K562 (cell line): ENCODE measurements around the gene F2. TPM values are rescaled to one million over a fixed set of nuclear protein-coding genes. Genes with fewer than 3 reads are reported as not detected.
A peak's percentile ranks its signal among the peaks of the same experiment; 100 is the strongest.

Experiments used
- ATAC-seq: fragments of 200-7000 bp; cut with Tn5 transposase; 3 replicates; pipeline ENCODE4 v1.9.1; 2020; ENCODE audit warnings: moderate library complexity
- BruUV-seq: library from RNA; stranded (reverse); fragments of 400-500 nt; replicated peaks from 2 replicates; lab custom pipeline; 2021; lab: Mats Ljungman, UMichigan
- CTCF ChIA-PET: fragments of 300-600 bp; formaldehyde crosslinking; extraction: SDS; loops from one replicate; lab custom pipeline; 2021; ENCODE audit warnings: low intra/inter-chr PET ratio; lab: Yijun Ruan, JAX
- POLR2A ChIA-PET: fragments of 300-600, 350-650 bp; sonication (Branson Sonifier 250); formaldehyde crosslinking; extraction: SDS; loops from one replicate; lab custom pipeline; 2021; ENCODE audit warnings: antibody characterized with exemption, inconsistent platforms; lab: Yijun Ruan, JAX
- DNase-seq, 4 experiments: peaks; one replicate each; pipeline versions ENCODE4 v3.0.0 to v3.0.0-alpha.2; 2011 to 2018; ENCODE audit warnings: low spot score in 3 of 4, mixed read lengths in 3 of 4; ENCODE audit errors: extremely low read depth in 1 of 4
- FAIRE-seq: peaks from 2 replicates; lab custom pipeline; 2011; peaks lifted over from hg19 to GRCh38; lab: Jason Lieb, UNC
- H2AFZ ChIP-seq: 2 replicates; pipeline ENCODE4 v1.6.0; 2011; ENCODE audit warnings: low read depth, low read length, control low read depth, inconsistent platforms
- H3K27ac ChIP-seq: fragments of 200-600 bp; 3 replicates; pipeline ENCODE4 v1.8.0; 2011; ENCODE audit warnings: low read depth, mild to moderate bottlenecking, control low read depth, inconsistent platforms, low read length, moderate library complexity, mixed read lengths; ENCODE audit errors: extremely low read depth
- H3K27me3 ChIP-seq, 2 experiments: fragments of 300-600 bp in 1 of 2; 2 replicates in 1 of 2; 3 replicates in 1 of 2; pipeline versions ENCODE4 v1.6.0 to v1.8.0; 2011; ENCODE audit warnings: inconsistent platforms in 2 of 2, low read length in 2 of 2, mild to moderate bottlenecking in 1 of 2, mixed read lengths in 1 of 2, moderate library complexity in 1 of 2; ENCODE audit not compliant: control insufficient read depth in 2 of 2, insufficient read depth in 2 of 2
- H3K36me3 ChIP-seq: fragments of 300-600 bp; 3 replicates; pipeline ENCODE4 v1.8.0; 2011; ENCODE audit warnings: mild to moderate bottlenecking, low read length, inconsistent platforms; ENCODE audit not compliant: control insufficient read depth, insufficient read depth
- H3K4me1 ChIP-seq, 2 experiments: fragments of 200-600 bp in 1 of 2; replicated peaks in 1 of 2; 2 replicates in 1 of 2; 3 replicates in 1 of 2; pipeline versions ENCODE4 v1.5.1 to v1.8.0; 2011; ENCODE audit warnings: inconsistent platforms in 2 of 2, low read length in 2 of 2, mild to moderate bottlenecking in 1 of 2, mixed read lengths in 1 of 2, moderate library complexity in 1 of 2; ENCODE audit not compliant: control insufficient read depth in 2 of 2, insufficient read depth in 2 of 2
- H3K4me2 ChIP-seq: 2 replicates; pipeline ENCODE4 v1.6.1; 2011; ENCODE audit warnings: low read length, control low read depth, inconsistent platforms, mixed read lengths; ENCODE audit not compliant: insufficient read depth
- H3K4me3 ChIP-seq: fragments of 200-600 bp; sonication (generic), shearing (Covaris generic); 2 replicates; pipeline ENCODE4 v1.5.1; 2016; ENCODE audit warnings: control low read depth, inconsistent platforms
- H3K79me2 ChIP-seq: fragments of 200-600 bp; 3 replicates; pipeline ENCODE4 v1.8.0; 2011; ENCODE audit warnings: low read length, inconsistent platforms; ENCODE audit not compliant: control insufficient read depth, insufficient read depth
- H3K9ac ChIP-seq, 2 experiments: 2 replicates each; pipeline versions ENCODE4 v1.6.0 to v1.6.1; 2011; ENCODE audit warnings: low read depth in 2 of 2, low read length in 2 of 2, control low read depth in 1 of 2, inconsistent platforms in 1 of 2, mild to moderate bottlenecking in 1 of 2, mixed read lengths in 1 of 2; ENCODE audit not compliant: insufficient read depth in 1 of 2
- H3K9me1 ChIP-seq: one replicate; pipeline ENCODE4 v1.6.0; 2011; ENCODE audit warnings: inconsistent platforms, mild to moderate bottlenecking, low read length, moderate library complexity; ENCODE audit not compliant: control insufficient read depth, insufficient read depth
- H3K9me3 ChIP-seq: replicated peaks from 2 replicates; pipeline ENCODE4 v1.5.1; 2011; ENCODE audit warnings: low read depth, low read length, inconsistent platforms; ENCODE audit not compliant: control insufficient read depth, insufficient read depth
- H4K20me1 ChIP-seq: replicated peaks from 2 replicates; pipeline ENCODE4 v1.6.1; 2011; ENCODE audit warnings: low read length, inconsistent platforms, mixed read lengths; ENCODE audit not compliant: control insufficient read depth, insufficient read depth
- ADNP ChIP-seq: fragments of 200-800 bp; sonication (Bioruptor generic); IDR thresholded peaks from 2 replicates; pipeline ENCODE4 v1.6.1; 2016; ENCODE audit warnings: missing genetic modification characterization, missing compliant biosample characterization
- ARNT ChIP-seq, 2 experiments: fragments of 450-650 bp; IDR thresholded peaks; 2 replicates each; pipeline ENCODE4 v1.6.1; 2016; ENCODE audit warnings: mild to moderate bottlenecking in 1 of 2
- ATF1 ChIP-seq, 2 experiments: fragments of 450-650 bp in 1 of 2; IDR thresholded peaks; 2 replicates each; pipeline ENCODE4 v1.6.1; 2016; ENCODE audit warnings: missing compliant biosample characterization in 1 of 2, missing genetic modification characterization in 1 of 2
- CREB1 ChIP-seq, 2 experiments: sonication (generic) in 1 of 2; formaldehyde crosslinking in 1 of 2; IDR thresholded peaks; 2 replicates each; pipeline versions ENCODE4 v1.6.1 to v1.8.0; 2012 to 2022; ENCODE audit warnings: inconsistent platforms in 1 of 2, mild to moderate bottlenecking in 1 of 2, missing genetic modification reagents in 1 of 2, moderate library complexity in 1 of 2
- ELF1 ChIP-seq: fragments of 200-800 bp; sonication (Bioruptor generic); IDR thresholded peaks from 2 replicates; pipeline ENCODE4 v1.6.1; 2016; ENCODE audit warnings: missing genetic modification characterization, missing compliant biosample characterization
- ETV1 ChIP-seq: fragments of 450-650 bp; conservative IDR thresholded peaks from 2 replicates; pipeline ENCODE4 v1.6.1; 2016; ENCODE audit warnings: missing genetic modification characterization, control low read depth, low read depth, missing compliant biosample characterization
- HBP1 ChIP-seq: fragments of 450-650 bp; formaldehyde crosslinking; IDR thresholded peaks from 2 replicates; pipeline ENCODE4 v1.4.0; 2022; ENCODE audit warnings: missing genetic modification characterization
- HDGF ChIP-seq: fragments of 450-650 bp; IDR thresholded peaks from 2 replicates; pipeline ENCODE4 v1.6.1; 2016
- MTA2 ChIP-seq: fragments of 450-650 bp; IDR thresholded peaks from 2 replicates; pipeline ENCODE4 v1.6.1; 2016; ENCODE audit warnings: low read depth
- PCBP1 ChIP-seq: fragments of 200-400 bp; formaldehyde crosslinking; IDR thresholded peaks from 2 replicates; pipeline ENCODE4 v1.6.1; 2018; ENCODE audit warnings: mild to moderate bottlenecking, low read depth, low read length; ENCODE audit not compliant: poor library complexity, severe bottlenecking
- SMAD3 ChIP-seq: fragments of 450-650 bp; formaldehyde crosslinking; conservative IDR thresholded peaks from 2 replicates; pipeline ENCODE4 v1.4.0; 2020; ENCODE audit warnings: mild to moderate bottlenecking
- TAF7 ChIP-seq: fragments of 450-650 bp; IDR thresholded peaks from 2 replicates; pipeline ENCODE4 v1.6.1; 2016; ENCODE audit warnings: missing genetic modification characterization, missing compliant biosample characterization
- TGIF2 ChIP-seq: sonication (generic); formaldehyde crosslinking; IDR thresholded peaks from 2 replicates; pipeline ENCODE4 v1.8.1; 2022; ENCODE audit warnings: mild to moderate bottlenecking, missing genetic modification reagents, moderate library complexity
- ZNF282 ChIP-seq: sonication (generic); formaldehyde crosslinking; IDR thresholded peaks from 2 replicates; pipeline ENCODE4 v1.8.1; 2023; ENCODE audit warnings: missing genetic modification reagents
- WGBS: fragments of 100-300 bp; shearing (Covaris generic); methylation state at CpG from one replicate; pipeline ENCODE4 v1.1.6; 2016; ENCODE audit warnings: low coverage, mixed read lengths; ENCODE audit not compliant: insufficient coverage; ENCODE audit errors: missing lambda C conversion rate; 5-methylcytosine and 5-hydroxymethylcytosine counted together
- in situ Hi-C: fragments of 300-500 bp; cut with MboI; formaldehyde crosslinking; loops from 4 replicates; pipeline ENCODE4 v1.15.0; 2018; ENCODE audit warnings: inconsistent platforms, mixed read lengths
- intact Hi-C: fragments of 100-400 bp; cut with micrococcal nuclease; formaldehyde crosslinking; loops from 2 replicates; pipeline ENCODE4 v1.14.2; 2022
- polyA plus RNA-seq, 8 experiments: library from polyadenylated mRNA; depleted of rRNA in 4 of 8; stranded (reverse) in 5 of 8; unstranded in 3 of 8; fragments of >200 nt; fragmentation: Nextera tagmentation in 2 of 8; fragmentation: Illumina TruSeq in 1 of 8; extraction: Ambion mirVana in 2 of 8; extraction: Trizol in 1 of 8; gene quantifications; 2 replicates each; pipeline versions ENCODE4 v1.2.1 to v1.2.3, GENCODE V29; 2011 to 2014; ENCODE audit warnings: inconsistent platforms in 1 of 8, missing spikeins in 1 of 8
- total RNA-seq, 7 experiments: library from RNA; depleted of rRNA in 6 of 7; stranded (reverse); fragments of >200 nt in 6 of 7; fragmentation: Illumina TruSeq in 2 of 7; extraction: Trizol in 2 of 7; gene quantifications; 2 replicates each; pipeline versions ENCODE4 v1.2.1 to v1.2.3, GENCODE V29; 2011 to 2021; ENCODE audit warnings: low replicate concordance in 1 of 7
- TF ChIP-seq, protein P1 (sequence below): fragments of 250-450 bp; sonication (Bioruptor Pico); IDR thresholded peaks from 2 replicates; pipeline ENCODE4 v1.4.0; 2020
- TF ChIP-seq, protein P2 (sequence below), 2 experiments: fragments of 450-650 bp in 1 of 2; IDR thresholded peaks; 2 replicates each; pipeline ENCODE4 v1.6.1; 2011 to 2017; ENCODE audit warnings: low read depth in 2 of 2, antibody characterized with exemption in 1 of 2, borderline replicate concordance in 1 of 2, low read length in 1 of 2, mild to moderate bottlenecking in 1 of 2, mixed read lengths in 1 of 2; ENCODE audit not compliant: control insufficient read depth in 1 of 2

F2 gene
- total and polyA plus RNA-seq, 9 of the 15 experiments (the other 6 are each of a cell fraction or from before 2014, with no cell fraction given) = 0.16 TPM; not detected in 8

- H3K79me2 ChIP-seq = no peaks in the 10 kb centered on the region
- FAIRE-seq = peak; percentile 32
- no peak overlapping the region for H3K27ac ChIP-seq
- WGBS = 76% methylated on average over 10 of the region's 11 CpGs
- H3K9me3 ChIP-seq = peaks cover 4% of the 10 kb centered on the region; the same call in 1 of the 2 replicates
- H4K20me1 ChIP-seq = no peaks in the 10 kb centered on the region
- no peak overlapping the region for H3K4me2 ChIP-seq
- POLR2A ChIA-PET = interaction anchor here (0.5 to 0.6 kb wide), 2 partner anchors 1311 to 1396 kb away, joined by 3 read pairs; no protein-coding TSS in a partner anchor
- peaks cover 4 to 17% of the 10 kb centered on the region in 2 experiments; a peak in 4 of 5 replicates for H3K4me1 ChIP-seq
- no peak for DNase-seq
- H3K9ac ChIP-seq = peak overlapping the region in 1 of 2 experiments; percentile 75; a peak in 1 of 4 replicates
- BruUV-seq = no TSS peak
- CTCF ChIA-PET = no interaction called here
- no peak overlapping the region for H3K4me3 ChIP-seq
- H2AFZ ChIP-seq = peak overlapping the region; percentile 85
- peaks cover 0 to 3% of the 10 kb centered on the region in 2 experiments; a peak in 1 of 5 replicates for H3K27me3 ChIP-seq
- intact Hi-C loops (no loop called here), in situ Hi-C loops (no loop called here)
- no peaks in the 10 kb centered on the region for H3K9me1 ChIP-seq
- peak; percentile 58 for ATAC-seq
- no peaks in the 10 kb centered on the region for H3K36me3 ChIP-seq
- no peak for TF ChIP-seq SMAD3 (CRISPR knock-in tag)
- TF ChIP-seq ZNF282 = no peak
- TF ChIP-seq, protein P1, sequence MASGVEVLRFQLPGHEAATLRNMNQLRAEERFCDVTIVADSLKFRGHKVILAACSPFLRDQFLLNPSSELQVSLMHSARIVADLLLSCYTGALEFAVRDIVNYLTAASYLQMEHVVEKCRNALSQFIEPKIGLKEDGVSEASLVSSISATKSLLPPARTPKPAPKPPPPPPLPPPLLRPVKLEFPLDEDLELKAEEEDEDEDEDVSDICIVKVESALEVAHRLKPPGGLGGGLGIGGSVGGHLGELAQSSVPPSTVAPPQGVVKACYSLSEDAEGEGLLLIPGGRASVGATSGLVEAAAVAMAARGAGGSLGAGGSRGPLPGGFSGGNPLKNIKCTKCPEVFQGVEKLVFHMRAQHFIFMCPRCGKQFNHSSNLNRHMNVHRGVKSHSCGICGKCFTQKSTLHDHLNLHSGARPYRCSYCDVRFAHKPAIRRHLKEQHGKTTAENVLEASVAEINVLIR (CRISPR knock-in tag) = no peak
- no peak for TF ChIP-seq HBP1 (CRISPR knock-in tag)
- TF ChIP-seq, protein P2, sequence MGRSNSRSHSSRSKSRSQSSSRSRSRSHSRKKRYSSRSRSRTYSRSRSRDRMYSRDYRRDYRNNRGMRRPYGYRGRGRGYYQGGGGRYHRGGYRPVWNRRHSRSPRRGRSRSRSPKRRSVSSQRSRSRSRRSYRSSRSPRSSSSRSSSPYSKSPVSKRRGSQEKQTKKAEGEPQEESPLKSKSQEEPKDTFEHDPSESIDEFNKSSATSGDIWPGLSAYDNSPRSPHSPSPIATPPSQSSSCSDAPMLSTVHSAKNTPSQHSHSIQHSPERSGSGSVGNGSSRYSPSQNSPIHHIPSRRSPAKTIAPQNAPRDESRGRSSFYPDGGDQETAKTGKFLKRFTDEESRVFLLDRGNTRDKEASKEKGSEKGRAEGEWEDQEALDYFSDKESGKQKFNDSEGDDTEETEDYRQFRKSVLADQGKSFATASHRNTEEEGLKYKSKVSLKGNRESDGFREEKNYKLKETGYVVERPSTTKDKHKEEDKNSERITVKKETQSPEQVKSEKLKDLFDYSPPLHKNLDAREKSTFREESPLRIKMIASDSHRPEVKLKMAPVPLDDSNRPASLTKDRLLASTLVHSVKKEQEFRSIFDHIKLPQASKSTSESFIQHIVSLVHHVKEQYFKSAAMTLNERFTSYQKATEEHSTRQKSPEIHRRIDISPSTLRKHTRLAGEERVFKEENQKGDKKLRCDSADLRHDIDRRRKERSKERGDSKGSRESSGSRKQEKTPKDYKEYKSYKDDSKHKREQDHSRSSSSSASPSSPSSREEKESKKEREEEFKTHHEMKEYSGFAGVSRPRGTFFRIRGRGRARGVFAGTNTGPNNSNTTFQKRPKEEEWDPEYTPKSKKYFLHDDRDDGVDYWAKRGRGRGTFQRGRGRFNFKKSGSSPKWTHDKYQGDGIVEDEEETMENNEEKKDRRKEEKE (IDR thresholded peaks at IDR 0.05; ENCODE audit: borderline replicate concordance in 1 of 2, control insufficient read depth in 1 of 2, low read depth in 2 of 2, low read length in 1 of 2) = no peak
- no peak for TF ChIP-seq PCBP1
- no peak for TF ChIP-seq ATF1 (CRISPR knock-in tag; IDR thresholded peaks at IDR 0.05)
- TF ChIP-seq ATF1 (tag; IDR thresholded peaks at IDR 0.05) = no peak
- no peak for TF ChIP-seq ETV1
- no peak for TF ChIP-seq TAF7 (tag)
- TF ChIP-seq TGIF2 (CRISPR knock-in tag) = no peak
- no peak for TF ChIP-seq HDGF
- TF ChIP-seq CREB1 (IDR thresholded peaks at IDR 0.05) = no peak
- no peak for TF ChIP-seq CREB1 (CRISPR knock-in tag; IDR thresholded peaks at IDR 0.05)
- no peak for TF ChIP-seq ELF1
- TF ChIP-seq ADNP (tag) = peak; percentile 61; the same call in 1 of the 2 replicates
- no peak for TF ChIP-seq ARNT (IDR thresholded peaks at IDR 0.05)
- no peak for TF ChIP-seq MTA2
These were observed 626 bp upstream of the F2 start for GRCh38 chr11:46718155-46719019.
